HepG2 (cell line): ENCODE results near the gene SP9. TPM values are rescaled to one million over a fixed set of nuclear protein-coding genes. Genes with fewer than 3 reads are reported as not detected.

ENCODE experiments used
- ATAC-seq: fragments of 200-7000 bp; cut with Tn5 transposase; 3 replicates; pipeline ENCODE4 v1.9.1; 2020; ENCODE audit warnings: mild to moderate bottlenecking, moderate library complexity
- BruUV-seq: library from RNA; stranded (reverse); fragments of 400-500 nt; replicated peaks from 2 replicates; lab custom pipeline; 2021; lab: Mats Ljungman, UMichigan
- CTCF ChIA-PET: fragments of 300-600 bp; formaldehyde crosslinking; extraction: SDS; loops from one replicate; lab custom pipeline; 2021; ENCODE audit warnings: low total read pairs, inconsistent platforms, low intra/inter-chr PET ratio; lab: Yijun Ruan, JAX
- POLR2A ChIA-PET: fragments of 350-600 bp; sonication (Branson Sonifier 250); formaldehyde crosslinking; loops from one replicate; lab custom pipeline; 2020; ENCODE audit warnings: antibody characterized with exemption, inconsistent platforms; lab: Yijun Ruan, JAX
- DNase-seq: peaks from one replicate; pipeline ENCODE4 v3.0.0-alpha.2; 2015; ENCODE audit warnings: low spot score
- FAIRE-seq: peaks from 3 replicates; lab custom pipeline; 2011; peaks lifted over from hg19 to GRCh38; lab: Jason Lieb, UNC
- H2AFZ ChIP-seq: one replicate; pipeline ENCODE4 v1.6.1; 2011; ENCODE audit warnings: low read length, inconsistent platforms
- H3K27ac ChIP-seq: fragments of 300-600 bp; 3 replicates; pipeline ENCODE4 v1.8.0; 2011; ENCODE audit warnings: mixed run types, mild to moderate bottlenecking, mixed read lengths, low read length, inconsistent platforms; ENCODE audit not compliant: insufficient read depth; ENCODE audit errors: extremely low read length
- H3K27me3 ChIP-seq, 2 experiments: fragments of 200-600 bp in 1 of 2; 2 replicates in 1 of 2; 3 replicates in 1 of 2; pipeline versions ENCODE4 v1.6.0 to v1.8.0; 2011; ENCODE audit warnings: low read length in 2 of 2, mild to moderate bottlenecking in 2 of 2, moderate library complexity in 2 of 2, inconsistent platforms in 1 of 2; ENCODE audit not compliant: insufficient read depth in 2 of 2, control insufficient read depth in 1 of 2
- H3K36me3 ChIP-seq, 2 experiments: fragments of 200-600 bp in 1 of 2; replicated peaks in 1 of 2; 2 replicates in 1 of 2; 3 replicates in 1 of 2; pipeline versions ENCODE4 v1.5.1 to v1.8.0; 2011; ENCODE audit warnings: low read length in 2 of 2, inconsistent platforms in 1 of 2; ENCODE audit not compliant: insufficient read depth in 2 of 2, control insufficient read depth in 1 of 2
- H3K4me1 ChIP-seq: 2 replicates; pipeline ENCODE4 v1.5.1; 2012; ENCODE audit warnings: low read length, inconsistent platforms; ENCODE audit not compliant: insufficient read depth
- H3K4me2 ChIP-seq: 2 replicates; pipeline ENCODE4 v1.6.0; 2011; ENCODE audit warnings: low read depth, low read length, inconsistent platforms
- H3K4me3 ChIP-seq, 3 experiments: fragments of 200-600 bp in 1 of 3; sonication (generic), shearing (Covaris generic) in 1 of 3; replicated peaks in 1 of 3; 2 replicates each; pipeline ENCODE4 v1.5.1; 2011 to 2016; ENCODE audit warnings: low read length in 3 of 3, inconsistent platforms in 2 of 3, low read depth in 2 of 3, mild to moderate bottlenecking in 2 of 3, control low read depth in 1 of 3, mixed read lengths in 1 of 3; ENCODE audit not compliant: insufficient read depth in 1 of 3
- H3K79me2 ChIP-seq: one replicate; pipeline ENCODE4 v1.6.1; 2011; ENCODE audit warnings: low read length, inconsistent platforms; ENCODE audit not compliant: insufficient read depth
- H3K9ac ChIP-seq: 2 replicates; pipeline ENCODE4 v1.6.0; 2011; ENCODE audit warnings: mild to moderate bottlenecking, low read depth, low read length, inconsistent platforms; ENCODE audit not compliant: insufficient read depth
- H3K9me3 ChIP-seq: 2 replicates; pipeline ENCODE4 v1.5.1; 2012; ENCODE audit warnings: mild to moderate bottlenecking, low read length
- H4K20me1 ChIP-seq: 2 replicates; pipeline ENCODE4 v1.6.0; 2011; ENCODE audit warnings: inconsistent platforms, mild to moderate bottlenecking, low read length, moderate library complexity; ENCODE audit not compliant: insufficient read depth
- AFF4 ChIP-seq: sonication (generic); formaldehyde crosslinking; IDR thresholded peaks from 2 replicates; pipeline ENCODE4 v1.4.0; 2020; ENCODE audit warnings: missing genetic modification reagents
- KLF15 ChIP-seq: sonication (generic); formaldehyde crosslinking; IDR thresholded peaks from 2 replicates; pipeline ENCODE4 v1.8.1; 2023; ENCODE audit warnings: borderline replicate concordance, mild to moderate bottlenecking, inconsistent platforms, missing genetic modification reagents, mixed read lengths
- MBD4 ChIP-seq: IDR thresholded peaks from 2 replicates; pipeline ENCODE4 v1.6.1; 2012; ENCODE audit warnings: low read length, inconsistent platforms, borderline replicate concordance
- NONO ChIP-seq, 2 experiments: fragments of 450-650 bp in 1 of 2; sonication (generic) in 1 of 2; formaldehyde crosslinking in 1 of 2; IDR thresholded peaks in 1 of 2; conservative IDR thresholded peaks in 1 of 2; 2 replicates each; pipeline versions ENCODE4 v1.6.1 to v1.8.0; 2017 to 2022; ENCODE audit warnings: mild to moderate bottlenecking in 1 of 2, missing genetic modification reagents in 1 of 2, moderate library complexity in 1 of 2
- RXRB ChIP-seq: IDR thresholded peaks from 2 replicates; pipeline ENCODE4 v1.6.1; 2016; ENCODE audit warnings: borderline replicate concordance, missing genetic modification reagents, missing compliant biosample characterization
- ZNF33B ChIP-seq: sonication (generic); formaldehyde crosslinking; IDR thresholded peaks from 2 replicates; pipeline ENCODE4 v1.5.1; 2020; ENCODE audit warnings: mild to moderate bottlenecking, missing genetic modification reagents
- WGBS: methylation state at CpG from one replicate; pipeline ENCODE4 v1.1.6; 2017; ENCODE audit warnings: low lambda C conversion rate; 5-methylcytosine and 5-hydroxymethylcytosine counted together
- in situ Hi-C: cut with HindIII; loops from 2 replicates; pipeline ENCODE4 v1.10.0; 2017; ENCODE audit warnings: low pct_unique_long_range_greater_than_20kb; ENCODE audit not compliant: extremely low pct_ligation_motif_present
- intact Hi-C: fragments of 100-400 bp; cut with micrococcal nuclease; formaldehyde crosslinking; loops from one replicate; pipeline ENCODE4 v1.10.0; 2022; ENCODE audit not compliant: unreplicated experiment
- polyA plus RNA-seq, 8 experiments: library from polyadenylated mRNA; depleted of rRNA in 3 of 8; stranded (reverse) in 7 of 8; unstranded in 1 of 8; fragments of >200 nt; fragmentation: Illumina TruSeq in 4 of 8; extraction: Trizol in 4 of 8; gene quantifications; 2 replicates each; pipeline versions ENCODE4 v1.2.1 to v1.2.3, GENCODE V29; 2011 to 2016; ENCODE audit warnings: low read depth in 4 of 8, missing spikeins in 1 of 8, mixed read lengths in 1 of 8; ENCODE audit not compliant: insufficient read depth in 1 of 8
- total RNA-seq, 5 experiments: library from RNA; depleted of rRNA; stranded (reverse); fragments of >200 nt; fragmentation: Illumina TruSeq; extraction: Trizol; gene quantifications; 2 replicates each; pipeline ENCODE4 v1.2.3, GENCODE V29; 2016; ENCODE audit warnings: low read depth in 1 of 5

The SP9 gene
- total and polyA plus RNA-seq, 2 of the 13 experiments (the other 11 are each of a cell fraction or from before 2014, with no cell fraction given): not detected

DNA sequence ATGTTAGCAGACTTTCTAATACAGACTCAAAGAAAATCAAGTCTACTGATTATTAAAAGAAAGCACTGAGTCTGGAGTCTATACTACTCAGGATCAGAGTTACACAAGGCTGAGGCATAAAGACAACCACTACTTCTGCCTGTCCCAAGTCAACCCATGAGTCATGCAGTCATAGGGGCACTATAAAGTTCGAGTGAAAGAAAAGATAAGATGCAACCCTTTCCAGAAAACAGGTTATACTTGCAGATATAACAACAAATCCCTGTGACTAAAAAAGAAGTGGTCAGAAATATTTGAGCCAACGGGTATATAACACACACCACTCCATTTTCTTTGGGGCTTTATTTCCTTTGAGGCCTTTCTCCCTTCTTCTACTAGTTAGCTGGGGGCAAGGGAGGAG lies 42.2 kb downstream of the SP9 start:
- H3K4me3 ChIP-seq: no peak overlapping the region
- H3K36me3 ChIP-seq: peaks cover 26 to 76% of the 10 kb centered on the region in 2 experiments
- no peaks in the 10 kb centered on the region for H3K27me3 ChIP-seq
- no peaks in the 10 kb centered on the region for H3K9me3 ChIP-seq
- DNase-seq (no peak), ATAC-seq (no peak), FAIRE-seq (no peak)
- H3K9ac ChIP-seq: no peak overlapping the region
- no peaks in the 10 kb centered on the region for H3K79me2 ChIP-seq
- H2AFZ ChIP-seq: no peak overlapping the region
- no TSS peak for BruUV-seq
- H3K4me1 ChIP-seq: no peaks in the 10 kb centered on the region
- 91% methylated on average over 2 of the region's 2 CpGs for WGBS
- no peak overlapping the region for H3K4me2 ChIP-seq
- CTCF ChIA-PET: no interaction called here
- no peaks in the 10 kb centered on the region for H4K20me1 ChIP-seq
- POLR2A ChIA-PET: no interaction called here
- TF ChIP-seq NONO (IDR thresholded peaks at IDR 0.05): no peak
- TF ChIP-seq NONO (CRISPR knock-in tag; conservative IDR thresholded peaks at IDR 0.05): no peak
- TF ChIP-seq MBD4: no peak
- TF ChIP-seq RXRB (CRISPR knock-in tag): no peak
- TF ChIP-seq KLF15 (CRISPR knock-in tag): no peak
- no peak for TF ChIP-seq ZNF33B
- no peak for TF ChIP-seq AFF4
- no peak overlapping the region for H3K27ac ChIP-seq
- intact Hi-C loops (no loop called here), in situ Hi-C loops (no loop called here)
